HepG2 (cell line): Measurements from ENCODE around the gene COPS7B. TPM values are rescaled to one million over a fixed set of nuclear protein-coding genes. Genes with fewer than 3 reads are reported as not detected.

ENCODE experiments used
- ADNP ChIP-seq: sonication (generic); formaldehyde crosslinking; IDR thresholded peaks from 2 replicates; pipeline ENCODE4 v1.4.0; 2020; ENCODE audit warnings: missing genetic modification reagents
- ARHGAP35 ChIP-seq: sonication (generic); formaldehyde crosslinking; IDR thresholded peaks from 2 replicates; pipeline ENCODE4 v1.9.0; 2022; ENCODE audit warnings: mild to moderate bottlenecking, inconsistent platforms, moderate library complexity, missing genetic modification reagents, borderline replicate concordance
- ATRX ChIP-seq: sonication (generic); formaldehyde crosslinking; IDR thresholded peaks from 2 replicates; pipeline ENCODE4 v1.4.0; 2020; ENCODE audit warnings: missing genetic modification reagents, borderline replicate concordance
- CCAR2 ChIP-seq: fragments of 200-400 bp; formaldehyde crosslinking; optimal IDR thresholded peaks from 2 replicates; pipeline ENCODE3; 2018; ENCODE audit warnings: low read depth, mild to moderate bottlenecking, low read length, moderate library complexity
- CEBPB ChIP-seq: IDR thresholded peaks from 2 replicates; pipeline ENCODE4 v1.6.1; 2011; ENCODE audit warnings: low read depth, low read length, improper control_type of control experiment, borderline replicate concordance
- DNMT3B ChIP-seq: conservative IDR thresholded peaks from 2 replicates; pipeline ENCODE4 v1.6.1; 2016; ENCODE audit warnings: missing biosample characterization, control low read depth
- FOXC1 ChIP-seq: sonication (generic); formaldehyde crosslinking; IDR thresholded peaks from 2 replicates; pipeline ENCODE4 v1.8.0; 2022; ENCODE audit warnings: mild to moderate bottlenecking, missing genetic modification reagents, borderline replicate concordance
- GTF2F1 ChIP-seq: fragments of 150-350 bp; IDR thresholded peaks from 2 replicates; pipeline ENCODE4 v1.6.1; 2014; ENCODE audit warnings: low read length
- MYNN ChIP-seq: sonication (generic); formaldehyde crosslinking; IDR thresholded peaks from 2 replicates; pipeline ENCODE4 v1.4.0; 2020; ENCODE audit warnings: mild to moderate bottlenecking, low read depth, missing genetic modification reagents
- NCOA5 ChIP-seq: sonication (generic); formaldehyde crosslinking; IDR thresholded peaks from 2 replicates; pipeline ENCODE4 v1.4.0; 2020; ENCODE audit warnings: missing genetic modification reagents
- PCBP1 ChIP-seq: fragments of 200-400 bp; formaldehyde crosslinking; IDR thresholded peaks from 2 replicates; pipeline ENCODE4 v1.6.1; 2017; ENCODE audit warnings: mild to moderate bottlenecking, low read depth, low read length, borderline replicate concordance
- REL ChIP-seq: sonication (generic); formaldehyde crosslinking; conservative IDR thresholded peaks from 2 replicates; pipeline ENCODE4 v1.8.0; 2022; ENCODE audit warnings: mild to moderate bottlenecking, missing genetic modification reagents, moderate library complexity
- ZBTB7A ChIP-seq: sonication (generic); formaldehyde crosslinking; IDR thresholded peaks from 2 replicates; pipeline ENCODE4 v1.8.0; 2022; ENCODE audit warnings: mild to moderate bottlenecking, missing genetic modification reagents
- ZMYM2 ChIP-seq: sonication (generic); formaldehyde crosslinking; IDR thresholded peaks from 2 replicates; pipeline ENCODE4 v1.8.0; 2022; ENCODE audit warnings: mild to moderate bottlenecking, missing genetic modification reagents
- ZNF124 ChIP-seq: sonication (generic); formaldehyde crosslinking; IDR thresholded peaks from 2 replicates; pipeline ENCODE4 v1.4.0; 2020; ENCODE audit warnings: missing genetic modification reagents
- ZNF263 ChIP-seq: sonication (generic); formaldehyde crosslinking; IDR thresholded peaks from 2 replicates; pipeline ENCODE4 v1.4.0; 2020; ENCODE audit warnings: missing genetic modification reagents
- ZNF432 ChIP-seq: sonication (generic); formaldehyde crosslinking; IDR thresholded peaks from 2 replicates; pipeline ENCODE4 v1.5.0; 2020; ENCODE audit warnings: missing genetic modification reagents, mild to moderate bottlenecking, borderline replicate concordance
- ZNF451 ChIP-seq: sonication (generic); formaldehyde crosslinking; IDR thresholded peaks from 2 replicates; pipeline ENCODE4 v1.5.0; 2020; ENCODE audit warnings: mild to moderate bottlenecking, missing genetic modification reagents
- ZNF468 ChIP-seq: sonication (generic); formaldehyde crosslinking; IDR thresholded peaks from 2 replicates; pipeline ENCODE4 v1.8.0; 2022; ENCODE audit warnings: mild to moderate bottlenecking, moderate library complexity, missing genetic modification reagents
- ZNF530 ChIP-seq: sonication (generic); formaldehyde crosslinking; IDR thresholded peaks from 2 replicates; pipeline ENCODE4 v1.5.0; 2020; ENCODE audit warnings: low read depth, mild to moderate bottlenecking, missing genetic modification reagents
- ZNF572 ChIP-seq: sonication (generic); formaldehyde crosslinking; IDR thresholded peaks from 2 replicates; pipeline ENCODE4 v1.5.1; 2020; ENCODE audit warnings: mild to moderate bottlenecking, missing genetic modification reagents
- ZNF614 ChIP-seq: IDR thresholded peaks from 2 replicates; pipeline ENCODE4 v1.6.1; 2018; ENCODE audit warnings: missing biosample characterization, missing genetic modification reagents, inconsistent platforms, borderline replicate concordance
- ZNF670 ChIP-seq: sonication (generic); formaldehyde crosslinking; IDR thresholded peaks from 2 replicates; pipeline ENCODE4 v1.8.0; 2022; ENCODE audit warnings: mild to moderate bottlenecking, missing genetic modification reagents, borderline replicate concordance
- ZNF720 ChIP-seq: sonication (generic); formaldehyde crosslinking; IDR thresholded peaks from 2 replicates; pipeline ENCODE4 v1.4.0; 2020; ENCODE audit warnings: missing genetic modification reagents
- polyA plus RNA-seq, 8 experiments: library from polyadenylated mRNA; depleted of rRNA in 3 of 8; stranded (reverse) in 7 of 8; unstranded in 1 of 8; fragments of >200 nt; fragmentation: Illumina TruSeq in 4 of 8; extraction: Trizol in 4 of 8; gene quantifications; 2 replicates each; pipeline versions ENCODE4 v1.2.1 to v1.2.3, GENCODE V29; 2011 to 2016; ENCODE audit warnings: low read depth in 4 of 8, missing spikeins in 1 of 8, mixed read lengths in 1 of 8; ENCODE audit not compliant: insufficient read depth in 1 of 8
- total RNA-seq, 5 experiments: library from RNA; depleted of rRNA; stranded (reverse); fragments of >200 nt; fragmentation: Illumina TruSeq; extraction: Trizol; gene quantifications; 2 replicates each; pipeline ENCODE4 v1.2.3, GENCODE V29; 2016; ENCODE audit warnings: low read depth in 1 of 5
- TF ChIP-seq, protein P1 (sequence below): IDR thresholded peaks from 2 replicates; pipeline ENCODE4 v1.6.1; 2016; ENCODE audit warnings: missing biosample characterization, missing genetic modification reagents, low read depth
- TF ChIP-seq, protein P2 (sequence below): sonication (generic); formaldehyde crosslinking; IDR thresholded peaks from 2 replicates; pipeline ENCODE4 v1.4.0; 2020; ENCODE audit warnings: mild to moderate bottlenecking, low read depth, missing genetic modification reagents
- TF ChIP-seq, protein P3 (sequence below): sonication (generic); formaldehyde crosslinking; IDR thresholded peaks from 2 replicates; pipeline ENCODE4 v1.8.1; 2023; ENCODE audit warnings: mild to moderate bottlenecking, missing genetic modification reagents

COPS7B gene
- total and polyA plus RNA-seq, 2 of the 13 experiments (the other 11 are each of a cell fraction or from before 2014, with no cell fraction given) = 30.6 to 62.7 TPM

DNA sequence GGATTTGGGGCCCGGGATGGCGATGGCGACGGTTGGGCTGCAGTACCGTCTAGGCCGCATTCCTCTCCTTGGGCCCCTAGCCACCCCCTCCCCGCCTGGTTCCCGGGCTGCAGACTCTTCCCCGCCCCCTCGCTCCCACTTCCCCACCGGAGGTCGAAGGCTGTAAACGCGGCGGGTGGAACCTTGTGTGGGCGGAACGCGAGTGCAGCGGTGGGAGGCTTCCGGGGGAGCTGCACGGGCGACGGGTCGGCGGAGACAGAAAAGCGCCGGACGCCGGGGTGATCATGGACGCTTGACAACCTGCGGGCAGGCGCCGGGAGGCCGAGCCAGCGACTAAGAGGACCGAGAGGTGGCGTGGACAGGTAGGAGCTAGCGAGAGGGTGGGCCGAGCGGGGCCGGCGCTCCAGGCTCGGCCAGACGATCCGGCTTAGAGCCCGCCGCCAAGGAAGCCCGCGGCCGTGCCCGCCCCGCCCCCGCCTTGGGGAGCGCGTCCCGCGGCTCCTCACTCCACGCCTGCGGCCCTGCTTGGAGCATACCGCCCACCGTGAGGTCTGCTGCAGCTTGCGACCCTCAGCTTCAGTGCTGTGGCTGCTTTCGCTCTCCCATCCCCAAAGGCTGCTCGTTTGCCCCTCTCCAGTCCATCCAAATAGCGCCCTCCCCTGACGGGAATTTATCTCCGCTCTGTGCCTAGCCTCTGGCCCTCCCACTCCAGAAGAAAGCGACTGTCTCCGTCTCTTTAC, at the start of gene COPS7B (continued):
- TF ChIP-seq MYNN (CRISPR knock-in tag) (no peak), ZNF530 (0 out of 2 replicates have a peak, but pooled peaks have one; percentile 66), ZNF468 (CRISPR knock-in tag) (0 out of 2 replicates have a peak, but pooled peaks have one; percentile 60), ADNP (CRISPR knock-in tag) (no peak), ZNF614 (CRISPR knock-in tag) (peak; percentile 93), ZBTB7A (CRISPR knock-in tag) (peak; percentile 82), ZNF263 (CRISPR knock-in tag) (no peak), ARHGAP35 (CRISPR knock-in tag) (peak; percentile 96), DNMT3B (CRISPR knock-in tag) (no peak), ZNF432 (CRISPR knock-in tag) (no peak), CCAR2 (peak; percentile 95), ZNF572 (CRISPR knock-in tag) (peak; percentile 95), FOXC1 (CRISPR knock-in tag) (no peak; the same call in 1 of the 2 replicates), ZMYM2 (CRISPR knock-in tag) (no peak; the same call in 1 of the 2 replicates), ZNF670 (CRISPR knock-in tag) (peak; percentile 98), ATRX (CRISPR knock-in tag) (0 out of 2 replicates have a peak, but pooled peaks have one; percentile 53), CEBPB (no peak), ZNF720 (CRISPR knock-in tag) (peak; percentile 89; the same call in 1 of the 2 replicates), PCBP1 (peak; percentile 100), NCOA5 (no peak), ZNF124 (peak; percentile 96), ZNF451 (CRISPR knock-in tag) (peak; percentile 94), REL (CRISPR knock-in tag) (no peak), GTF2F1 (peak; percentile 76; the same call in 1 of the 2 replicates)
- TF ChIP-seq, protein P1, sequence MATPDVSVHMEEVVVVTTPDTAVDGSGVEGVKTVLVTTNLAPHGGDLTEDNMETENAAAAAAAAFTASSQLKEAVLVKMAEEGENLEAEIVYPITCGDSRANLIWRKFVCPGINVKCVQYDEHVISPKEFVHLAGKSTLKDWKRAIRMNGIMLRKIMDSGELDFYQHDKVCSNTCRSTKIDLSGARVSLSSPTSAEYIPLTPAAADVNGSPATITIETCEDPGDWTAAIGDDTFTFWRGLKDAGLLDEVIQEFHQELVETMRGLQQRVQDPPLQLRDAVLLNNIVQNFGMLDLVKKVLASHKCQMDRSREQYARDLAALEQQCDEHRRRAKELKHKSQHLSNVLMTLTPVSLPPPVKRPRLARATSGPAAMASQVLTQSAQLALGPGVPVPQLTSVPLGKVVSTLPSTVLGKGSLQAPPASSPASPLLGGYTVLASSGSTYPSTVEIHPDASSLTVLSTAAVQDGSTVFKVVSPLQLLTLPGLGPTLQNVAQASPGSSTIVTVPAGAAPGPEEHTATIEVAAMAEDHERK (CRISPR knock-in tag) = peak; percentile 68
- TF ChIP-seq, protein P2, sequence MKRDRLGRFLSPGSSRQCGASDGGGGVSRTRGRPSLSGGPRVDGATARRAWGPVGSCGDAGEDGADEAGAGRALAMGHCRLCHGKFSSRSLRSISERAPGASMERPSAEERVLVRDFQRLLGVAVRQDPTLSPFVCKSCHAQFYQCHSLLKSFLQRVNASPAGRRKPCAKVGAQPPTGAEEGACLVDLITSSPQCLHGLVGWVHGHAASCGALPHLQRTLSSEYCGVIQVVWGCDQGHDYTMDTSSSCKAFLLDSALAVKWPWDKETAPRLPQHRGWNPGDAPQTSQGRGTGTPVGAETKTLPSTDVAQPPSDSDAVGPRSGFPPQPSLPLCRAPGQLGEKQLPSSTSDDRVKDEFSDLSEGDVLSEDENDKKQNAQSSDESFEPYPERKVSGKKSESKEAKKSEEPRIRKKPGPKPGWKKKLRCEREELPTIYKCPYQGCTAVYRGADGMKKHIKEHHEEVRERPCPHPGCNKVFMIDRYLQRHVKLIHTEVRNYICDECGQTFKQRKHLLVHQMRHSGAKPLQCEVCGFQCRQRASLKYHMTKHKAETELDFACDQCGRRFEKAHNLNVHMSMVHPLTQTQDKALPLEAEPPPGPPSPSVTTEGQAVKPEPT (CRISPR knock-in tag) = peak; percentile 94
- TF ChIP-seq, protein P3, sequence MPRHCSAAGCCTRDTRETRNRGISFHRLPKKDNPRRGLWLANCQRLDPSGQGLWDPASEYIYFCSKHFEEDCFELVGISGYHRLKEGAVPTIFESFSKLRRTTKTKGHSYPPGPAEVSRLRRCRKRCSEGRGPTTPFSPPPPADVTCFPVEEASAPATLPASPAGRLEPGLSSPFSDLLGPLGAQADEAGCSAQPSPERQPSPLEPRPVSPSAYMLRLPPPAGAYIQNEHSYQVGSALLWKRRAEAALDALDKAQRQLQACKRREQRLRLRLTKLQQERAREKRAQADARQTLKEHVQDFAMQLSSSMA (CRISPR knock-in tag) = peak; percentile 97
